Measurements from ENCODE around the gene EXOC2. TPM values are rescaled to one million over a fixed set of nuclear protein-coding genes. Genes with fewer than 3 reads are reported as not detected.

EXOC2 gene
- total RNA-seq, 1 experiment from 2014 or later: 30.5 TPM

- in situ Hi-C loops (cut with HindIII; ENCODE audit: low pct_unique_long_range_greater_than_20kb, low sequenced_read_pairs): no loop called here
- Histone ChIP-seq H3K27me3 (ENCODE audit: control insufficient read depth, insufficient read depth, low read length) (no peaks in the 10 kb centered on the region), H3K36me3 (ENCODE audit: control insufficient read depth, insufficient read depth, low read length) (no peaks in the 10 kb centered on the region; the same call in 1 of the 2 replicates), H3K4me1 (ENCODE audit: control insufficient read depth, insufficient read depth, low read length) (no peaks in the 10 kb centered on the region), H3K9me3 (ENCODE audit: control insufficient read depth, insufficient read depth, low read depth, low read length) (no peaks in the 10 kb centered on the region), H3K27ac (ENCODE audit: low read length) (no peak overlapping the region), H3K4me3 (ENCODE audit: low read depth in 2 of 2, low read length in 2 of 2) (no peak overlapping the region)
- intact Hi-C loops (cut with micrococcal nuclease; ENCODE audit: unreplicated experiment): no loop called here
- CTCF ChIA-PET: no interaction called here
- POLR2A ChIA-PET: no interaction called here
- no peak for ATAC-seq
- no TSS peak for BruUV-seq (replicated peaks)
- no peak for DNase-seq (ENCODE audit: low read depth, low spot score)
- TF ChIP-seq TCF7L2 (IDR thresholded peaks at IDR 0.05; ENCODE audit: low read depth, low read length) (no peak), SIN3A (IDR thresholded peaks at IDR 0.05; ENCODE audit: borderline replicate concordance, insufficient read depth, low read depth, low read length) (no peak), CTCF (IDR thresholded peaks at IDR 0.05) (no peak), POLR2AphosphoS5 (IDR thresholded peaks at IDR 0.05; ENCODE audit: low read depth, low read length) (no peak)
These were observed 144.4 kb downstream of the EXOC2 start for GRCh38 chr6:548517-548916.

- no peaks in the 10 kb centered on the region for H3K4me1 ChIP-seq (ENCODE audit: control insufficient read depth, insufficient read depth, low read length)
- no peaks in the 10 kb centered on the region for H3K9me3 ChIP-seq (ENCODE audit: control insufficient read depth, insufficient read depth, low read depth, low read length)
- ChIA-PET CTCF (no interaction called here), POLR2A (no interaction called here)
- no peak overlapping the region for H3K4me3 ChIP-seq (ENCODE audit: low read depth in 2 of 2, low read length in 2 of 2)
- H3K27ac ChIP-seq (ENCODE audit: low read length): no peak overlapping the region
- BruUV-seq (replicated peaks): no TSS peak
- in situ Hi-C loops (cut with HindIII; ENCODE audit: low pct_unique_long_range_greater_than_20kb, low sequenced_read_pairs) (no loop called here), intact Hi-C loops (cut with micrococcal nuclease; ENCODE audit: unreplicated experiment) (no loop called here)
- no peak for ATAC-seq
- DNase-seq (ENCODE audit: low read depth, low spot score): no peak
- H3K27me3 ChIP-seq (ENCODE audit: control insufficient read depth, insufficient read depth, low read length): no peaks in the 10 kb centered on the region
- TF ChIP-seq SIN3A (IDR thresholded peaks at IDR 0.05; ENCODE audit: borderline replicate concordance, insufficient read depth, low read depth, low read length): no peak
- no peak for TF ChIP-seq TCF7L2 (IDR thresholded peaks at IDR 0.05; ENCODE audit: low read depth, low read length)
- TF ChIP-seq, protein P1, sequence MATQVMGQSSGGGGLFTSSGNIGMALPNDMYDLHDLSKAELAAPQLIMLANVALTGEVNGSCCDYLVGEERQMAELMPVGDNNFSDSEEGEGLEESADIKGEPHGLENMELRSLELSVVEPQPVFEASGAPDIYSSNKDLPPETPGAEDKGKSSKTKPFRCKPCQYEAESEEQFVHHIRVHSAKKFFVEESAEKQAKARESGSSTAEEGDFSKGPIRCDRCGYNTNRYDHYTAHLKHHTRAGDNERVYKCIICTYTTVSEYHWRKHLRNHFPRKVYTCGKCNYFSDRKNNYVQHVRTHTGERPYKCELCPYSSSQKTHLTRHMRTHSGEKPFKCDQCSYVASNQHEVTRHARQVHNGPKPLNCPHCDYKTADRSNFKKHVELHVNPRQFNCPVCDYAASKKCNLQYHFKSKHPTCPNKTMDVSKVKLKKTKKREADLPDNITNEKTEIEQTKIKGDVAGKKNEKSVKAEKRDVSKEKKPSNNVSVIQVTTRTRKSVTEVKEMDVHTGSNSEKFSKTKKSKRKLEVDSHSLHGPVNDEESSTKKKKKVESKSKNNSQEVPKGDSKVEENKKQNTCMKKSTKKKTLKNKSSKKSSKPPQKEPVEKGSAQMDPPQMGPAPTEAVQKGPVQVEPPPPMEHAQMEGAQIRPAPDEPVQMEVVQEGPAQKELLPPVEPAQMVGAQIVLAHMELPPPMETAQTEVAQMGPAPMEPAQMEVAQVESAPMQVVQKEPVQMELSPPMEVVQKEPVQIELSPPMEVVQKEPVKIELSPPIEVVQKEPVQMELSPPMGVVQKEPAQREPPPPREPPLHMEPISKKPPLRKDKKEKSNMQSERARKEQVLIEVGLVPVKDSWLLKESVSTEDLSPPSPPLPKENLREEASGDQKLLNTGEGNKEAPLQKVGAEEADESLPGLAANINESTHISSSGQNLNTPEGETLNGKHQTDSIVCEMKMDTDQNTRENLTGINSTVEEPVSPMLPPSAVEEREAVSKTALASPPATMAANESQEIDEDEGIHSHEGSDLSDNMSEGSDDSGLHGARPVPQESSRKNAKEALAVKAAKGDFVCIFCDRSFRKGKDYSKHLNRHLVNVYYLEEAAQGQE (IDR thresholded peaks at IDR 0.05; ENCODE audit: insufficient read depth in 1 of 2, low read depth in 2 of 2, low read length in 1 of 2): no peak
- no peak for TF ChIP-seq CTCF (IDR thresholded peaks at IDR 0.05)
- TF ChIP-seq POLR2AphosphoS5 (IDR thresholded peaks at IDR 0.05; ENCODE audit: low read depth, low read length): no peak
- no peaks in the 10 kb centered on the region; the same call in 1 of the 2 replicates for H3K36me3 ChIP-seq (ENCODE audit: control insufficient read depth, insufficient read depth, low read length)
These were observed 144.8 kb downstream of the EXOC2 start for GRCh38 chr6:548091-548490.

Data from Panc1 (cell line).